DMS153 (cell line): Measurements from ENCODE around the gene PLAGL2.
A peak's percentile ranks its signal among the peaks of the same experiment; 100 is the strongest.
"Not testable (repeated sequence)": the region's sequence is repeated elsewhere in the genome, so short reads cannot be mapped to it uniquely, and the experiment has no call there.

Experiments
- DNase-seq: peaks from one replicate; lab custom pipeline; 2025; lab: John Stamatoyannopoulos, UW

PLAGL2 gene

GRCh38 chr20:32207626-32208498, at the start of gene PLAGL2, which contains the start of gene POFUT1:
Gene PLAGL2 (minus strand): TSS chr20:32207743. CDS start chr20:32202178, 5,565 bp downstream.
Gene POFUT1 (plus strand): TSS chr20:32207880. CDS start chr20:32207942, 62 bp downstream.
- peak; percentile 62 for DNase-seq

- no peak for DNase-seq
Observed at GRCh38 chr20:32252189-32252588, 44.6 kb upstream of the PLAGL2 start.

GRCh38 chr20:32251470-32251869, 43.9 kb upstream of the PLAGL2 start:
- DNase-seq: no peak

- no peak for DNase-seq
Observed at GRCh38 chr20:32249030-32249738, 41.6 kb upstream of the PLAGL2 start.

GRCh38 chr20:32248043-32248442, 40.5 kb upstream of the PLAGL2 start:
- DNase-seq: no peak

GRCh38 chr20:32246208-32246607, 38.7 kb upstream of the PLAGL2 start:
- not testable (repeated sequence) for DNase-seq

- DNase-seq: no peak
Observed at GRCh38 chr20:32244959-32245358, 37.4 kb upstream of the PLAGL2 start.

- DNase-seq: no peak
Observed at GRCh38 chr20:32244150-32244823, 36.7 kb upstream of the PLAGL2 start.

- DNase-seq: no peak
Observed at GRCh38 chr20:32241807-32242206, 34.3 kb upstream of the PLAGL2 start.

GRCh38 chr20:32240205-32240604, 32.7 kb upstream of the PLAGL2 start:
- DNase-seq: no peak

GRCh38 chr20:32238483-32239425, 31.2 kb upstream of the PLAGL2 start:
- no peak for DNase-seq

- DNase-seq: no peak
Observed at GRCh38 chr20:32237419-32237818, 29.9 kb upstream of the PLAGL2 start.

- no peak for DNase-seq
Observed at GRCh38 chr20:32236819-32237218, 29.3 kb upstream of the PLAGL2 start.

- no peak for DNase-seq
Observed at GRCh38 chr20:32236048-32236533, 28.5 kb upstream of the PLAGL2 start.

- no peak for DNase-seq
Observed at GRCh38 chr20:32235331-32236047, 27.9 kb upstream of the PLAGL2 start.

GRCh38 chr20:32234135-32234808, 26.7 kb upstream of the PLAGL2 start:
- DNase-seq: no peak

GRCh38 chr20:32233286-32233685, 25.7 kb upstream of the PLAGL2 start:
- no peak for DNase-seq

- DNase-seq: no peak
Observed at GRCh38 chr20:32232326-32232886, 24.9 kb upstream of the PLAGL2 start.

GRCh38 chr20:32231847-32232246, 24.3 kb upstream of the PLAGL2 start:
- DNase-seq: no peak

- no peak for DNase-seq
Observed at GRCh38 chr20:32231245-32231644, 23.7 kb upstream of the PLAGL2 start.
